HEK293T (cell line): Measurements from ENCODE around the gene LANCL2.

Source experiments
- ARNT ChIP-seq: fragments of 450-650 bp; IDR thresholded peaks from 2 replicates; pipeline ENCODE4 v1.6.1; 2017; ENCODE audit warnings: mild to moderate bottlenecking
- BHLHE40 ChIP-seq: fragments of 450-650 bp; IDR thresholded peaks from 2 replicates; pipeline ENCODE4 v1.6.1; 2016; ENCODE audit warnings: mild to moderate bottlenecking, moderate library complexity, borderline replicate concordance
- FOXA1 ChIP-seq: fragments of 450-650 bp; IDR thresholded peaks from 2 replicates; pipeline ENCODE4 v1.6.1; 2016; ENCODE audit warnings: mild to moderate bottlenecking
- L3MBTL2 ChIP-seq: fragments of 450-650 bp; conservative IDR thresholded peaks from 2 replicates; pipeline ENCODE4 v1.6.1; 2016; ENCODE audit warnings: mild to moderate bottlenecking
- SP1 ChIP-seq: fragments of 450-650 bp; IDR thresholded peaks from 2 replicates; pipeline ENCODE4 v1.6.1; 2017

DNA sequence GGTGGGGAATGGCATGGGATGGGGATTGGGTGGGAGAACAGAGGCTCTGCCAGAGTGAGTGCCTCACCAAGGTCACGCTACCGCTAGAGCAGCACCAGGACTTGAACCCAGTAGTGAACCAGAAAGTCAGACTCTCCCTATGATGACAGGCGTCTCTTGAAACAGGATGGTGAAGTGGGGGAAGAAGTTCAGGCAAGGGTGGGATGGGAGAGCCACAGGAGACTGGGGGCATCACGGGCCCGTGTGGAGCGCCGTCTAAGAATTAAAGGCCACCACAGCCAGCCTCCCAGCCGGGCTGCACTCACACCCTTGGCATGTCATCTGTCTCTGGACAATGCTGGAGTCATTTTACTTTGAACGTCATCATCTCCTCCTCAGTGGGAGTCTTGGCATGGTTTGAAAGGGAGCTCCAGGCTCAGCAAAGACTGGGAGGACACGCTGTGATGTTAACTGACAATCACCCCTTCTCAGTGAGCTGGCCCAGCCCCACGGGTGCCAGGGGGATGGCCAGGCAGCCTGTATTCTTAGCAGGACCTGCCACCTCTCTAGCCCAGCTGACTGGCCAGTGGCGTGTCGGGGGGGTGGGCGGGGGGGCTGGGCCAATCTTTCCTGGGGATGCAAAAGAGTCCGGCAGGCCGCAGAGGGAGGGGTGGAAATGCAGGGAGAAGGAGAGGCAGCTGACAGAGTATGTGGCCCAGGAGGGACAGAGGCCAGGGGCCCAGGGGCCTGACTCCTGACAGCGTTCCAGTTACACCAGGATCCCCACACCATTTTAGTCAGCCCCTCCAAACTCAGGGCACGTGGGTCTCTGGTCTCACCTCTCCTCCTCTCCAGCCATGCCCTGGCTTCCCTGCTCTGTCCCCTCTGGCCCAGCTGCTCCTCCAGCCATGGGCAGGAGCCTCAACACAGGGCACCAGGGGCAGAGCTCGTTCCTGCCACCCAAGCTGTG lies 111.0 kb downstream of the LANCL2 start:
- TF ChIP-seq FOXA1 (no peak), ARNT (no peak), SP1 (no peak), L3MBTL2 (no peak), BHLHE40 (no peak)
